MCF 10A (cell line): ENCODE data around the gene DISP1. TPM values are rescaled to one million over a fixed set of nuclear protein-coding genes. Genes with fewer than 3 reads are reported as not detected.
A peak's percentile ranks its signal among the peaks of the same experiment; 100 is the strongest.

Experiments used
- Bru-seq: library from RNA; stranded (reverse); fragments of 400-500 nt; gene quantifications from one replicate; lab custom pipeline; 2021; lab: Mats Ljungman, UMichigan
- BruChase-seq, 2 experiments: library from RNA; stranded (reverse); fragments of 400-500 nt; gene quantifications; one replicate each; lab custom pipeline; 2021; lab: Mats Ljungman, UMichigan
- BruUV-seq: library from RNA; stranded (reverse); fragments of 400-500 nt; replicated peaks from 2 replicates; lab custom pipeline; 2021; lab: Mats Ljungman, UMichigan
- CTCF ChIA-PET: fragments of 300-600 bp; sonication (Branson Sonifier 250); formaldehyde crosslinking; extraction: SDS; loops from one replicate; lab custom pipeline; 2021; ENCODE audit warnings: antibody characterized with exemption, inconsistent platforms; lab: Yijun Ruan, JAX
- POLR2A ChIA-PET: fragments of 300-600, 350-650 bp; sonication (Branson Sonifier 250); formaldehyde crosslinking; extraction: SDS; loops from one replicate; lab custom pipeline; 2020; ENCODE audit warnings: antibody characterized with exemption, inconsistent platforms; lab: Yijun Ruan, JAX
- DNase-seq: peaks from one replicate; pipeline ENCODE4 v3.0.0-alpha.2; 2018; ENCODE audit not compliant: unreplicated experiment
- H3K27ac Mint-ChIP-seq: one replicate; pipeline ENCODE4 v1.8.0; 2022; ENCODE audit warnings: mild to moderate bottlenecking, low read depth, mixed read lengths; ENCODE audit not compliant: unreplicated experiment
- H3K27me3 Mint-ChIP-seq: one replicate; pipeline ENCODE4 v1.8.0; 2022; ENCODE audit warnings: mixed read lengths; ENCODE audit not compliant: insufficient read depth, unreplicated experiment
- H3K36me3 Mint-ChIP-seq: one replicate; pipeline ENCODE4 v1.8.0; 2022; ENCODE audit warnings: mild to moderate bottlenecking, moderate library complexity, mixed read lengths; ENCODE audit not compliant: insufficient read depth, unreplicated experiment
- H3K4me1 Mint-ChIP-seq: one replicate; pipeline ENCODE4 v1.8.0; 2022; ENCODE audit warnings: mixed read lengths; ENCODE audit not compliant: insufficient read depth, unreplicated experiment
- H3K4me3 Mint-ChIP-seq: one replicate; pipeline ENCODE4 v1.8.0; 2022; ENCODE audit warnings: mild to moderate bottlenecking, moderate library complexity, mixed read lengths; ENCODE audit not compliant: unreplicated experiment
- H3K9me3 Mint-ChIP-seq: one replicate; pipeline ENCODE4 v1.8.0; 2022; ENCODE audit warnings: mixed read lengths; ENCODE audit not compliant: unreplicated experiment
- CTCF ChIP-seq: fragments of 200-600 bp; IDR thresholded peaks from one replicate; pipeline ENCODE4 v1.8.0; 2022; ENCODE audit warnings: antibody characterized with exemption, mild to moderate bottlenecking; ENCODE audit not compliant: unreplicated experiment
- intact Hi-C: fragments of 100-400 bp; cut with micrococcal nuclease; formaldehyde crosslinking; loops from 2 replicates; pipeline ENCODE4 v1.14.1; 2022
- long read RNA-seq: library from polyadenylated mRNA; stranded (forward); transcript quantifications from one replicate; pipeline ENCODE4 v2.0.0, GENCODE V29; 2022
- total RNA-seq: library from RNA; stranded (reverse); gene quantifications from 2 replicates; pipeline ENCODE4 v1.2.3, GENCODE V29; 2022

Gene DISP1
- total RNA-seq (6.7 and 7.6 TPM in 2 replicates), Bru-seq, nascent RNA (percentile 66 among the genes with signal in this experiment), BruChase-seq, experiment 1, labeled RNA remaining after a 6-hour chase (percentile 61 among the genes with signal in this experiment), BruChase-seq, experiment 2, labeled RNA remaining after a 2-hour chase (percentile 76 among the genes with signal in this experiment)
- long read RNA-seq, partial matches to known transcripts = 1 of 8 reads
- long read RNA-seq, other reads (novel, unspliced or antisense) = 7 of 8 reads

GRCh38 chr1:222814536-222815439, at the start of gene DISP1:
DISP1 (plus strand) TSS chr1:222815039; CDS start chr1:222942824, 127,785 bp downstream.
- intact Hi-C loops = loop anchor here (5.0 to 10.0 kb wide), 2 partner anchors 178 to 440 kb away; no protein-coding TSS in a partner anchor

GRCh38 chr1:222767152-222767571, 47.7 kb upstream of the DISP1 start:
- H3K9me3 Mint-ChIP-seq = peaks cover 28% of the 10 kb centered on the region
- intact Hi-C loops = no loop called here
- H3K4me3 Mint-ChIP-seq = no peak overlapping the region
- no TSS peak for BruUV-seq
- H3K27me3 Mint-ChIP-seq = no peaks in the 10 kb centered on the region
- no peak for TF ChIP-seq CTCF
- no peaks in the 10 kb centered on the region for H3K36me3 Mint-ChIP-seq
- CTCF ChIA-PET = interaction anchor here (0.7 to 2.4 kb wide), 5 partner anchors 9 to 323 kb away, joined by 3 to 13 read pairs (median 5); no protein-coding TSS in a partner anchor
- H3K4me1 Mint-ChIP-seq = peaks cover 9% of the 10 kb centered on the region
- no peak for DNase-seq
- POLR2A ChIA-PET = interaction anchor here (0.8 to 2.7 kb wide), 4 partner anchors 10 to 15 kb away, joined by 3 to 14 read pairs (median 3); no protein-coding TSS in a partner anchor
- no peak overlapping the region for H3K27ac Mint-ChIP-seq

More at GRCh38 chr1:222814536-222815439, at the start of gene DISP1:
- Mint-ChIP-seq H3K4me3 (peak within 1 kb of the TSS; percentile 96), H3K9me3 (no peaks in the 10 kb centered on the region), H3K4me1 (peaks cover 28% of the 10 kb centered on the region), H3K36me3 (no peaks in the 10 kb centered on the region), H3K27me3 (no peaks in the 10 kb centered on the region), H3K27ac (peak within 1 kb of the TSS; percentile 96)
- ChIA-PET POLR2A (interaction anchor here (0.6 to 1.3 kb wide), 3 partner anchors 21 to 686 kb away, joined by 3 to 4 read pairs (median 3); no protein-coding TSS in a partner anchor), CTCF (interaction anchor here (0.9 to 2.8 kb wide), 7 partner anchors 22 to 275 kb away, joined by 3 to 20 read pairs (median 4); no protein-coding TSS in a partner anchor)
- DNase-seq = peak; percentile 87
- BruUV-seq = TSS peak; percentile 45
- no peak for TF ChIP-seq CTCF

GRCh38 chr1:222768592-222768991, 46.2 kb upstream of the DISP1 start:
- no TSS peak for BruUV-seq
- Mint-ChIP-seq H3K4me1 (peaks cover 16% of the 10 kb centered on the region), H3K36me3 (no peaks in the 10 kb centered on the region), H3K27me3 (no peaks in the 10 kb centered on the region), H3K9me3 (peaks cover 28% of the 10 kb centered on the region), H3K27ac (no peak overlapping the region), H3K4me3 (no peak overlapping the region)
- POLR2A ChIA-PET = interaction anchor here (0.6 to 2.7 kb wide), 6 partner anchors 8 to 743 kb away, joined by 3 to 14 read pairs (median 4); no protein-coding TSS in a partner anchor
- no peak for DNase-seq
- intact Hi-C loops = no loop called here
- TF ChIP-seq CTCF = no peak
- CTCF ChIA-PET = interaction anchor here (0.7 to 2.4 kb wide), 10 partner anchors 10 to 779 kb away, joined by 3 to 13 read pairs (median 5); no protein-coding TSS in a partner anchor
